HepG2 (cell line): ENCODE results near the gene KIAA0825. TPM values are rescaled to one million over a fixed set of nuclear protein-coding genes. Genes with fewer than 3 reads are reported as not detected.

Experiments
- ATAC-seq: fragments of 200-7000 bp; cut with Tn5 transposase; 3 replicates; pipeline ENCODE4 v1.9.1; 2020; ENCODE audit warnings: mild to moderate bottlenecking, moderate library complexity
- BruUV-seq: library from RNA; stranded (reverse); fragments of 400-500 nt; replicated peaks from 2 replicates; lab custom pipeline; 2021; lab: Mats Ljungman, UMichigan
- CTCF ChIA-PET: fragments of 300-600 bp; formaldehyde crosslinking; extraction: SDS; loops from one replicate; lab custom pipeline; 2021; ENCODE audit warnings: low total read pairs, inconsistent platforms, low intra/inter-chr PET ratio; lab: Yijun Ruan, JAX
- POLR2A ChIA-PET: fragments of 350-600 bp; sonication (Branson Sonifier 250); formaldehyde crosslinking; loops from one replicate; lab custom pipeline; 2020; ENCODE audit warnings: antibody characterized with exemption, inconsistent platforms; lab: Yijun Ruan, JAX
- DNase-seq: peaks from one replicate; pipeline ENCODE4 v3.0.0-alpha.2; 2015; ENCODE audit warnings: low spot score
- FAIRE-seq: peaks from 3 replicates; lab custom pipeline; 2011; peaks lifted over from hg19 to GRCh38; lab: Jason Lieb, UNC
- H2AFZ ChIP-seq: one replicate; pipeline ENCODE4 v1.6.1; 2011; ENCODE audit warnings: low read length, inconsistent platforms
- H3K27ac ChIP-seq: fragments of 300-600 bp; 3 replicates; pipeline ENCODE4 v1.8.0; 2011; ENCODE audit warnings: mixed run types, mild to moderate bottlenecking, mixed read lengths, low read length, inconsistent platforms; ENCODE audit not compliant: insufficient read depth; ENCODE audit errors: extremely low read length
- H3K27me3 ChIP-seq, 2 experiments: fragments of 200-600 bp in 1 of 2; 2 replicates in 1 of 2; 3 replicates in 1 of 2; pipeline versions ENCODE4 v1.6.0 to v1.8.0; 2011; ENCODE audit warnings: low read length in 2 of 2, mild to moderate bottlenecking in 2 of 2, moderate library complexity in 2 of 2, inconsistent platforms in 1 of 2; ENCODE audit not compliant: insufficient read depth in 2 of 2, control insufficient read depth in 1 of 2
- H3K36me3 ChIP-seq, 2 experiments: fragments of 200-600 bp in 1 of 2; replicated peaks in 1 of 2; 2 replicates in 1 of 2; 3 replicates in 1 of 2; pipeline versions ENCODE4 v1.5.1 to v1.8.0; 2011; ENCODE audit warnings: low read length in 2 of 2, inconsistent platforms in 1 of 2; ENCODE audit not compliant: insufficient read depth in 2 of 2, control insufficient read depth in 1 of 2
- H3K4me1 ChIP-seq: 2 replicates; pipeline ENCODE4 v1.5.1; 2012; ENCODE audit warnings: low read length, inconsistent platforms; ENCODE audit not compliant: insufficient read depth
- H3K4me2 ChIP-seq: 2 replicates; pipeline ENCODE4 v1.6.0; 2011; ENCODE audit warnings: low read depth, low read length, inconsistent platforms
- H3K4me3 ChIP-seq, 3 experiments: fragments of 200-600 bp in 1 of 3; sonication (generic), shearing (Covaris generic) in 1 of 3; replicated peaks in 1 of 3; 2 replicates each; pipeline ENCODE4 v1.5.1; 2011 to 2016; ENCODE audit warnings: low read length in 3 of 3, inconsistent platforms in 2 of 3, low read depth in 2 of 3, mild to moderate bottlenecking in 2 of 3, control low read depth in 1 of 3, mixed read lengths in 1 of 3; ENCODE audit not compliant: insufficient read depth in 1 of 3
- H3K79me2 ChIP-seq: one replicate; pipeline ENCODE4 v1.6.1; 2011; ENCODE audit warnings: low read length, inconsistent platforms; ENCODE audit not compliant: insufficient read depth
- H3K9ac ChIP-seq: 2 replicates; pipeline ENCODE4 v1.6.0; 2011; ENCODE audit warnings: mild to moderate bottlenecking, low read depth, low read length, inconsistent platforms; ENCODE audit not compliant: insufficient read depth
- H3K9me3 ChIP-seq: 2 replicates; pipeline ENCODE4 v1.5.1; 2012; ENCODE audit warnings: mild to moderate bottlenecking, low read length
- H4K20me1 ChIP-seq: 2 replicates; pipeline ENCODE4 v1.6.0; 2011; ENCODE audit warnings: inconsistent platforms, mild to moderate bottlenecking, low read length, moderate library complexity; ENCODE audit not compliant: insufficient read depth
- ARID3A ChIP-seq: IDR thresholded peaks from 2 replicates; pipeline ENCODE4 v1.6.1; 2012; ENCODE audit warnings: low read depth, low read length, improper control_type of control experiment
- CSRNP1 ChIP-seq: sonication (generic); formaldehyde crosslinking; IDR thresholded peaks from 2 replicates; pipeline ENCODE4 v1.8.1; 2023; ENCODE audit warnings: mild to moderate bottlenecking, missing genetic modification reagents
- ZBTB1 ChIP-seq: sonication (generic); formaldehyde crosslinking; IDR thresholded peaks from 2 replicates; pipeline ENCODE4 v1.4.0; 2020; ENCODE audit warnings: missing genetic modification reagents, borderline replicate concordance
- ZC3H4 ChIP-seq: sonication (generic); formaldehyde crosslinking; IDR thresholded peaks from 2 replicates; pipeline ENCODE4 v1.4.0; 2020; ENCODE audit warnings: missing genetic modification reagents, borderline replicate concordance
- ZNF276 ChIP-seq: sonication (generic); formaldehyde crosslinking; IDR thresholded peaks from 2 replicates; pipeline ENCODE4 v1.4.0; 2020; ENCODE audit warnings: mild to moderate bottlenecking, low read depth, missing genetic modification reagents
- ZNF282 ChIP-seq: fragments of 450-650 bp; IDR thresholded peaks from 2 replicates; pipeline ENCODE4 v1.6.1; 2018; ENCODE audit not compliant: partially characterized antibody
- ZNF331 ChIP-seq: sonication (generic); formaldehyde crosslinking; IDR thresholded peaks from 2 replicates; pipeline ENCODE4 v1.4.0; 2020; ENCODE audit warnings: missing genetic modification reagents
- ZNF430 ChIP-seq: sonication (generic); formaldehyde crosslinking; IDR thresholded peaks from 2 replicates; pipeline ENCODE4 v1.9.0; 2021; ENCODE audit warnings: mild to moderate bottlenecking, missing genetic modification reagents
- ZSCAN21 ChIP-seq: sonication (generic); formaldehyde crosslinking; IDR thresholded peaks from 2 replicates; pipeline ENCODE4 v1.8.0; 2022; ENCODE audit warnings: mild to moderate bottlenecking, missing genetic modification reagents, moderate library complexity, borderline replicate concordance
- WGBS: methylation state at CpG from one replicate; pipeline ENCODE4 v1.1.6; 2017; ENCODE audit warnings: low lambda C conversion rate; 5-methylcytosine and 5-hydroxymethylcytosine counted together
- in situ Hi-C: cut with HindIII; loops from 2 replicates; pipeline ENCODE4 v1.10.0; 2017; ENCODE audit warnings: low pct_unique_long_range_greater_than_20kb; ENCODE audit not compliant: extremely low pct_ligation_motif_present
- intact Hi-C: fragments of 100-400 bp; cut with micrococcal nuclease; formaldehyde crosslinking; loops from one replicate; pipeline ENCODE4 v1.10.0; 2022; ENCODE audit not compliant: unreplicated experiment
- polyA plus RNA-seq, 8 experiments: library from polyadenylated mRNA; depleted of rRNA in 3 of 8; stranded (reverse) in 7 of 8; unstranded in 1 of 8; fragments of >200 nt; fragmentation: Illumina TruSeq in 4 of 8; extraction: Trizol in 4 of 8; gene quantifications; 2 replicates each; pipeline versions ENCODE4 v1.2.1 to v1.2.3, GENCODE V29; 2011 to 2016; ENCODE audit warnings: low read depth in 4 of 8, missing spikeins in 1 of 8, mixed read lengths in 1 of 8; ENCODE audit not compliant: insufficient read depth in 1 of 8
- total RNA-seq, 5 experiments: library from RNA; depleted of rRNA; stranded (reverse); fragments of >200 nt; fragmentation: Illumina TruSeq; extraction: Trizol; gene quantifications; 2 replicates each; pipeline ENCODE4 v1.2.3, GENCODE V29; 2016; ENCODE audit warnings: low read depth in 1 of 5
- TF ChIP-seq, protein P1 (sequence below): sonication (generic); formaldehyde crosslinking; IDR thresholded peaks from 2 replicates; pipeline ENCODE4 v1.4.0; 2020; ENCODE audit warnings: missing genetic modification reagents, borderline replicate concordance
- TF ChIP-seq, protein P2 (sequence below): IDR thresholded peaks from 2 replicates; pipeline ENCODE4 v1.6.1; 2016; ENCODE audit warnings: mild to moderate bottlenecking, missing biosample characterization, missing genetic modification reagents

KIAA0825 gene
- total and polyA plus RNA-seq, 2 of the 13 experiments (the other 11 are each of a cell fraction or from before 2014, with no cell fraction given): 0.05 to 0.51 TPM

DNA sequence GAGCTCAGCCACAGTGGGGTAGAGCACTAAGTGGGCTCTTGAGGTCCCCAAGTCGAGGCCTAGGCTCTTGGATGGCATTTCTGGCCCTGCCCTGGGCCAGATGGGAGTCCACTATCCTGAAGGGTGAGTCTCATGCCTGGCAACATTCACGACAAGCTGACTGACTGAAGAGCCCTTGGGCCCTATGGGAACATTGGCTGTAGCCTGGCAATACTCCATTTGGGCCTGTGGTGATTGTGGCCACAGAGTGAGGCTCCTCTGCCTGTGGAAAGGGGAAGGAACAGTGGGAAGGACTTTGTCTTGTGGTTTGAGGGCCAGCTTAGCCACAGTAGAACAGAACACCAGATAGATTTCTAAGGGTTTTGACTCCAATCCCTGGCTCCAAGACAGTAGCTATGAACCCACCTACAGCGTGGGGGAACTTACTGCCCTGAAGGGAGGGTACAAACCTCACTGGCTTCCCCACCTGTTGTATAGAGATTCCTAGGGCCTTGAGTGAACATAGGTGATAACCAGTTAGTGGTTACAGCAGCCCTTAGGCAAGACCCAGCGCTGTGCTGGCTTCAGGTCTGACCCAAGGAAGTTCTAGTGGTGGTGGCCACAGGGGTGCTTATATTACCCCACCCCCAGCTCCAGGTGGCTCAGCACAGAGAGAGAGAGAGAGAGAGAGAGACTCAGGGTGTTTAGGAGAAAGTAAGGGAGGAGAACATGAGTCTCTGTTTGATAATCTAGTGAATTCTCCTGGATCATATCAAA lies 72.4 kb downstream of the KIAA0825 start:
- Histone ChIP-seq H3K9ac (no peak overlapping the region), H3K27me3 (no peaks in the 10 kb centered on the region), H3K9me3 (peaks cover 15% of the 10 kb centered on the region), H3K4me3 (no peak overlapping the region), H3K79me2 (no peaks in the 10 kb centered on the region), H3K4me1 (no peaks in the 10 kb centered on the region), H3K4me2 (no peak overlapping the region), H3K36me3 (no peaks in the 10 kb centered on the region), H2AFZ (no peak overlapping the region), H3K27ac (no peak overlapping the region), H4K20me1 (no peaks in the 10 kb centered on the region)
- POLR2A ChIA-PET: no interaction called here
- 0% methylated on average over 3 of the region's 4 CpGs for WGBS
- in situ Hi-C loops: no loop called here
- intact Hi-C loops: no loop called here
- TF ChIP-seq ZBTB1: no peak
- TF ChIP-seq ZNF276: no peak
- TF ChIP-seq, protein P1, sequence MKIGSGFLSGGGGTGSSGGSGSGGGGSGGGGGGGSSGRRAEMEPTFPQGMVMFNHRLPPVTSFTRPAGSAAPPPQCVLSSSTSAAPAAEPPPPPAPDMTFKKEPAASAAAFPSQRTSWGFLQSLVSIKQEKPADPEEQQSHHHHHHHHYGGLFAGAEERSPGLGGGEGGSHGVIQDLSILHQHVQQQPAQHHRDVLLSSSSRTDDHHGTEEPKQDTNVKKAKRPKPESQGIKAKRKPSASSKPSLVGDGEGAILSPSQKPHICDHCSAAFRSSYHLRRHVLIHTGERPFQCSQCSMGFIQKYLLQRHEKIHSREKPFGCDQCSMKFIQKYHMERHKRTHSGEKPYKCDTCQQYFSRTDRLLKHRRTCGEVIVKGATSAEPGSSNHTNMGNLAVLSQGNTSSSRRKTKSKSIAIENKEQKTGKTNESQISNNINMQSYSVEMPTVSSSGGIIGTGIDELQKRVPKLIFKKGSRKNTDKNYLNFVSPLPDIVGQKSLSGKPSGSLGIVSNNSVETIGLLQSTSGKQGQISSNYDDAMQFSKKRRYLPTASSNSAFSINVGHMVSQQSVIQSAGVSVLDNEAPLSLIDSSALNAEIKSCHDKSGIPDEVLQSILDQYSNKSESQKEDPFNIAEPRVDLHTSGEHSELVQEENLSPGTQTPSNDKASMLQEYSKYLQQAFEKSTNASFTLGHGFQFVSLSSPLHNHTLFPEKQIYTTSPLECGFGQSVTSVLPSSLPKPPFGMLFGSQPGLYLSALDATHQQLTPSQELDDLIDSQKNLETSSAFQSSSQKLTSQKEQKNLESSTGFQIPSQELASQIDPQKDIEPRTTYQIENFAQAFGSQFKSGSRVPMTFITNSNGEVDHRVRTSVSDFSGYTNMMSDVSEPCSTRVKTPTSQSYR (CRISPR knock-in tag): no peak
- TF ChIP-seq, protein P2, sequence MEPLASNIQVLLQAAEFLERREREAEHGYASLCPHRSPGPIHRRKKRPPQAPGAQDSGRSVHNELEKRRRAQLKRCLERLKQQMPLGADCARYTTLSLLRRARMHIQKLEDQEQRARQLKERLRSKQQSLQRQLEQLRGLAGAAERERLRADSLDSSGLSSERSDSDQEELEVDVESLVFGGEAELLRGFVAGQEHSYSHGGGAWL (CRISPR knock-in tag): no peak
- TF ChIP-seq ZNF282: no peak
- no peak for TF ChIP-seq ZSCAN21
- no peak for TF ChIP-seq ARID3A
- TF ChIP-seq ZC3H4 (CRISPR knock-in tag): no peak
- no peak for TF ChIP-seq CSRNP1
- no peak for TF ChIP-seq ZNF331 (CRISPR knock-in tag)
- no peak for TF ChIP-seq ZNF430 (CRISPR knock-in tag)
- ATAC-seq: no peak
- no TSS peak for BruUV-seq
- DNase-seq: no peak
- FAIRE-seq: no peak
- CTCF ChIA-PET: no interaction called here
